ENCODE measurements around the gene MAB21L3.

MAB21L3 gene

DNA sequence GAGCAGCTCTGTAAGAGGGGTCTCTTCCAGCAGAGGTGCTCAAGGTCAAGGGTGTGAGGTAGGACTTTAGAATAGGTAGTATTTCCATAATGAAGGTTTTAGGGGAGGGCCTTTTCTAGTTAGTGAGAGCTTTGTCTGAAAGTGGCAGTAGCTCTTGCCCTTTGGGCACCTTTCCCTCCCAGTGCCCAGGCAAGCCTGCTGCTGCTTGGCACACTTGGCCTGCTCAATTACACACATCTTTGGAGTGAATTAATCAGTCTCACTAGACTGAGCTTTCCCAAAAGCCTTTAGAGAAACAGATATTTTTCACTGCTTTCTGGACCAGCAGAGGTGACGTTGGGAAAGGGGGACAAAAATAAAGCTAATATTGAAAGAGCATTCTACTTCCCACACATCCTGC is 48.0 kb downstream of the MAB21L3 start:
- TF ChIP-seq POLR2AphosphoS5 (IDR thresholded peaks at IDR 0.05; ENCODE audit: borderline replicate concordance, low read depth, low read length), result no peak
- no peak for TF ChIP-seq FOXP2 (optimal IDR thresholded peaks at IDR 0.05; ENCODE audit: control extremely low read depth, extremely low read length, insufficient read depth)
- no peak for TF ChIP-seq EZH2 (IDR thresholded peaks at IDR 0.05)
- no peak for DNase-seq (ENCODE audit: low read depth, low spot score)
- no peak overlapping the region for H3K9ac ChIP-seq (ENCODE audit: insufficient read length)
- no peak overlapping the region for H3K4me3 ChIP-seq
- H3K36me3 ChIP-seq (ENCODE audit: insufficient read depth, low read length), result no peaks in the 10 kb centered on the region
- H3K27ac ChIP-seq, result no peak overlapping the region
- no peaks in the 10 kb centered on the region; the same call in 1 of the 2 replicates for H3K9me3 ChIP-seq (ENCODE audit: low read depth, low read length)

DNA sequence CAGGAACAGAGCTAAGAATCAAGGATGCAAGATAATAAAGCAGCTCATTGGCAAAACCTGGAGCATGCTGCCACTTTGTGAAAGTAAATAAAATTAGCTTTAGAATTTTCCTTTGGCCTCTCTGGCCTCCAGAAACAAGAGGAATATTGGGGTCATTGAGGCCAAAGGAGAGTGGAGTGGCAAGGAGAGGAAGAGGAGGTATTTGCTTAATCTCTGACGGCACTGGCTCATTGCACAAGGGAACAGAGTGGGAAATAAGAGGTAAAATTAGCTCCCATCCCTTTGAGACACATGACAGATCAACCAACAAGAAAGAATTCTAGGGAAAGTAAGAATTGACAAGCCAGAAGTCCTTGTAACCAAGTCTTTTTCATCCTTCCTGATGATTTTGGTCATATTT is 48.4 kb downstream of the MAB21L3 start:
- no peak overlapping the region for H3K27ac ChIP-seq
- H3K9ac ChIP-seq (ENCODE audit: insufficient read length), result no peak overlapping the region
- DNase-seq (ENCODE audit: low read depth, low spot score), result no peak
- H3K36me3 ChIP-seq (ENCODE audit: insufficient read depth, low read length), result no peaks in the 10 kb centered on the region
- no peak for TF ChIP-seq EZH2 (IDR thresholded peaks at IDR 0.05)
- no peak for TF ChIP-seq POLR2AphosphoS5 (IDR thresholded peaks at IDR 0.05; ENCODE audit: borderline replicate concordance, low read depth, low read length)
- no peak for TF ChIP-seq FOXP2 (optimal IDR thresholded peaks at IDR 0.05; ENCODE audit: control extremely low read depth, extremely low read length, insufficient read depth)
- H3K4me3 ChIP-seq, result no peak overlapping the region
- H3K9me3 ChIP-seq (ENCODE audit: low read depth, low read length), result no peaks in the 10 kb centered on the region; the same call in 1 of the 2 replicates

DNA sequence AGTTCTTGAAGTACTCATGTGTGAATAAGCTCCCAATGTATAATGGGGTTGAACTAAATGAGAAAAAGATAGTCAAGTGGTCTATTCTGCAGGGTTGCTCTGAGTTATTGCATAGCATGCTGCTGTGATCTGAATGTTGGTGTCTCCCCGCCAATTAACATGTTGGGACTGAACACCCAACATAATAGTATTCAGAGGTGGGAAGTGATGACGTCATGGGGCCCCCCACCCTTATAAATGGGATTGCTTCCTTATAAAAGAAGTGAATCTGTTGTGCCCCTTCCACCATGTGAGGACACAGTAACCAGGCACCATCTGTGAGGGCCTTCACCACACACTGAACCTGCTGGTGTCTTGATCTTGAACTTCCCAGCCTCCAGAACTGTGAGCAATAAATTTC is 50.2 kb downstream of the MAB21L3 start:
- no peaks in the 10 kb centered on the region; the same call in 1 of the 2 replicates for H3K9me3 ChIP-seq (ENCODE audit: low read depth, low read length)
- no peak overlapping the region for H3K27ac ChIP-seq
- no peak overlapping the region for H3K9ac ChIP-seq (ENCODE audit: insufficient read length)
- TF ChIP-seq EZH2 (IDR thresholded peaks at IDR 0.05), result no peak
- no peak for TF ChIP-seq POLR2AphosphoS5 (IDR thresholded peaks at IDR 0.05; ENCODE audit: borderline replicate concordance, low read depth, low read length)
- H3K4me3 ChIP-seq, result no peak overlapping the region
- DNase-seq (ENCODE audit: low read depth, low spot score), result no peak
- H3K36me3 ChIP-seq (ENCODE audit: insufficient read depth, low read length), result no peaks in the 10 kb centered on the region

DNA sequence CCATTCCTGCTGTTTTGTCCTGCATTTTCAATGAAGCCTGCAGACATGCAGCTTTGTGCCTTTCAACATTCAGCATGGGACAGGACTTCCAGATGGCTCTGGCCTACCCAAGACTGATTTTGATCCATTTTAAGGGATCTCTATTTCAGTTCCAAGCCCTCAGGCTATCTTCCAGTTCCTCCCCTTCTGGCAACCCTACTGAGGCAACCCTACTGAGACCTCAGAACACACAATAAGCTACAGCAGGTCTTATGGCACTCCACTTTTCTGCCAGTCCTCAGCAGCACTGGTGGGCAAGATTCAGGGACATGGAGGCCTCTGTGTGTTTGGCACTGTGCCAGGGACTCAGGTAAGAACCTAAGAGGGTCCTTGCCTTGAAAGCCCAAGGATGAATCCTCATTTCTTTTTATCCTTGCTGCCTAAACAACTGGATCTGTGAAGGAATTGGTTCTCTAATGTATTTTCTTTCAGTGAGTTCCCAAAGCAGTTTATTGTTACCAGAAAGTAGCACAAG is 50.7 kb downstream of the MAB21L3 start:
- TF ChIP-seq EZH2 (IDR thresholded peaks at IDR 0.05), result no peak
- no peak for TF ChIP-seq POLR2AphosphoS5 (IDR thresholded peaks at IDR 0.05; ENCODE audit: borderline replicate concordance, low read depth, low read length)
- TF ChIP-seq FOXP2 (optimal IDR thresholded peaks at IDR 0.05; ENCODE audit: control extremely low read depth, extremely low read length, insufficient read depth), result no peak
- no peak overlapping the region for H3K9ac ChIP-seq (ENCODE audit: insufficient read length)
- no peak overlapping the region for H3K27ac ChIP-seq
- no peak for DNase-seq (ENCODE audit: low read depth, low spot score)
- no peaks in the 10 kb centered on the region for H3K36me3 ChIP-seq (ENCODE audit: insufficient read depth, low read length)
- H3K4me3 ChIP-seq, result no peak overlapping the region
- H3K9me3 ChIP-seq (ENCODE audit: low read depth, low read length), result no peaks in the 10 kb centered on the region; the same call in 1 of the 2 replicates

DNA sequence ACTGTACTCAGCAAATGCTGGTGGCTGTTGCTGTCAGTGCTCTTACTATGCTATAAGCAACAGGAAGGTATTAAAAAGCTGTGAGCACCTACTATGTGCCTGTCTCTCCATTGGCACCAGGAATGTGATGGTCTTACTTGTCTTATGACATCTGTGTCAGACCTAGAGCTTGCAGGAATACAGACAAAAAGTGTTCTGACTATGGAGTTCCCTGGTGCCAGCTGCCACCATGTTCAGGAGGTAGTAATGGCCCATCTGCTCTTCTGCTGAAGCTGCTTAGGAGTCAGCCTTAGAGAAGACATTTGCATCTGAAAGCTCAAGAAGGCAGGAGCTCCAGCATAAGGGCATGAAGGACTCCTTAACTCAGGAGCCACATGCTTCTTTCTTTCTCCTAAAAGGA is 52.3 kb downstream of the MAB21L3 start:
- H3K36me3 ChIP-seq (ENCODE audit: insufficient read depth, low read length), result no peaks in the 10 kb centered on the region
- peak overlapping the region; percentile 64; the same call in 1 of the 2 replicates for H3K27ac ChIP-seq
- no peak for DNase-seq (ENCODE audit: low read depth, low spot score)
- H3K4me3 ChIP-seq, result no peak overlapping the region
- H3K9me3 ChIP-seq (ENCODE audit: low read depth, low read length), result no peaks in the 10 kb centered on the region
- TF ChIP-seq FOXP2 (optimal IDR thresholded peaks at IDR 0.05; ENCODE audit: control extremely low read depth, extremely low read length, insufficient read depth), result no peak
- no peak for TF ChIP-seq EZH2 (IDR thresholded peaks at IDR 0.05)
- no peak for TF ChIP-seq POLR2AphosphoS5 (IDR thresholded peaks at IDR 0.05; ENCODE audit: borderline replicate concordance, low read depth, low read length)
- no peak overlapping the region for H3K9ac ChIP-seq (ENCODE audit: insufficient read length)

DNA sequence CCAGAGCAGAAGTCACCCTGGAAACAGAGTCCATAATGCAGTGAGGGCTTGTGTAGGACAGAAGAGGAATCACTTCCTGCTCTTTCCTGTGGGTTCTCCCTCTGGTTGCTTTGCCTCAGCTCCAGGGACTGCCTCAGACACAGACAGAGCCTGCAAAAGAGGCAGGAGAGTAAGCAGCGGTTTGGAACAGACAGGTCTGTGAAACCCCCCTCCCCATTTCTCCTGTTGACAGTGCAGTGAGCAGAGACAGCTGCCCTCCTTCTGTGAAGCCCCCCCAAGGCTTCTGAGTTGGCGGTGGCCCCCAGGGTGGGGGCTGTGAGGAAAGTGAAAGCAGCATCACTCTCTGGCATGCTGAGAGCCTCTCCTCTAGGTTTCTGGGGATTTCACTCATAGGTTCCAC is 53.0 kb downstream of the MAB21L3 start:
- Histone ChIP-seq H3K9me3 (ENCODE audit: low read depth, low read length) (no peaks in the 10 kb centered on the region), H3K9ac (ENCODE audit: insufficient read length) (no peak overlapping the region), H3K27ac (peak overlapping the region; percentile 64; the same call in 1 of the 2 replicates), H3K36me3 (ENCODE audit: insufficient read depth, low read length) (no peaks in the 10 kb centered on the region), H3K4me3 (no peak overlapping the region)
- TF ChIP-seq POLR2AphosphoS5 (IDR thresholded peaks at IDR 0.05; ENCODE audit: borderline replicate concordance, low read depth, low read length) (no peak), EZH2 (IDR thresholded peaks at IDR 0.05) (no peak), FOXP2 (optimal IDR thresholded peaks at IDR 0.05; ENCODE audit: control extremely low read depth, extremely low read length, insufficient read depth) (no peak)
- DNase-seq (ENCODE audit: low read depth, low spot score), result no peak

DNA sequence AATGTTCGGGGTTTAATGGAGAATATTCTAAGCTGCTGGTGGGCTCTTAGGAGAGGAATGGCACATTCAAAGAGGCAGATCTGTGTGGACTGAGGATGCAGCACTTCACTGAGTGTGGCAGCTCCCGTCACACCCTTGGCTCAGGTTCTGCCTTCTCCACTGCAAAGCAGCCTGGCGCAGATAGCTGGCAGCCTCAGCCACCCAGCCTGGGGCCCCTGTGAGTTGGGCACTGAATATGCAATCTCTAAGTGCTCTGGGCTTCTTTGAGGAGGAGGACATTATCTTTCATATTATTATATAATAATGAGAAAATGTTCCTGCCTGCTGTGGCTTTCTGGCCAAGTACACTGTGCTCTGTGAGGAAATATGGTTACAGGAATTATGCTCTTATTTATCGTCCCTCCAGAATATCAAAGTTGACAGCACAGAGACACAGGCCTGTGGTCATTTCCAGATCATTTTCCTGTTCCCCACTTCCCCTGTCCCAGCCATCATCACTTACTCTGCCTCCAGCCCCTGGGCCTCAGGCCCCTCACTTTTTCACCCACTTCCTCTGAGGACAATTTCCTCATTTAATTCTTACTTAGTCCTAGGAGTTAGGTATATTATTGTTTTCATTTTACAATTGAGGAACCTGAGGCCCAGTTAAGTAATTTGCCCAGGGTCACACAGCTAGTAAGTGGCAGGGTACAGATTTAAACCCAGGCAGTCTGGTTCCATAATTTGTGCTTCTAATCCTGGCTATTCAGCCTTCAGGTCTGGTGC is 53.6 kb downstream of the MAB21L3 start:
- TF ChIP-seq POLR2AphosphoS5 (IDR thresholded peaks at IDR 0.05; ENCODE audit: borderline replicate concordance, low read depth, low read length) (no peak), FOXP2 (optimal IDR thresholded peaks at IDR 0.05; ENCODE audit: control extremely low read depth, extremely low read length, insufficient read depth) (no peak), EZH2 (IDR thresholded peaks at IDR 0.05) (no peak)
- H3K9ac ChIP-seq (ENCODE audit: insufficient read length), result no peak overlapping the region

DNA sequence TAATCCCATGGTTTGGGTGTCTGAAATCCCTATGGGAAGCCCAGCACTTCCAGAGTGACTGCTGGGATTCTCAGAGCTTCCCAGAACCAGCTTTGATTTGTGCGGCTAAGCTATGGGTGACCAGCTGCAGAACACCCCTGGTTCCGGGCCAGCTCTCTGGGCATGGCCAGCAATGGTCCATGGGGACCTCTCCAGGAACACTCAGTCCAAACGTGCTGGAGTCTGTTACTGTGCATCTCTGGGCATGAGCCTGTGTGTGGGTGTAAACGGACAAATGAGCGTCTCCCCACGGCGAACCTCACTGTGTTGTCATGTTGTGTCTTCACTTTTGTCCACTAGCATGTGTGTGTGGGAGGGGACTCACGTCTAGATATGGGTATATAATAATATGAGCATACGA is 54.4 kb downstream of the MAB21L3 start:
- H3K9ac ChIP-seq (ENCODE audit: insufficient read length), result no peak overlapping the region
- H3K36me3 ChIP-seq (ENCODE audit: insufficient read depth, low read length), result no peaks in the 10 kb centered on the region
- DNase-seq (ENCODE audit: low read depth, low spot score), result no peak
- no peaks in the 10 kb centered on the region for H3K9me3 ChIP-seq (ENCODE audit: low read depth, low read length)
- no peak for TF ChIP-seq EZH2 (IDR thresholded peaks at IDR 0.05)
- TF ChIP-seq FOXP2 (optimal IDR thresholded peaks at IDR 0.05; ENCODE audit: control extremely low read depth, extremely low read length, insufficient read depth), result no peak
- no peak for TF ChIP-seq POLR2AphosphoS5 (IDR thresholded peaks at IDR 0.05; ENCODE audit: borderline replicate concordance, low read depth, low read length)
- H3K27ac ChIP-seq, result no peak overlapping the region
- no peak overlapping the region for H3K4me3 ChIP-seq

More for the DNA sequence above, 53.6 kb downstream of the MAB21L3 start:
- H3K9me3 ChIP-seq (ENCODE audit: low read depth, low read length), result no peaks in the 10 kb centered on the region
- no peak for DNase-seq (ENCODE audit: low read depth, low spot score)
- peak overlapping the region; percentile 2; the same call in 1 of the 2 replicates for H3K27ac ChIP-seq
- H3K36me3 ChIP-seq (ENCODE audit: insufficient read depth, low read length), result no peaks in the 10 kb centered on the region
- H3K4me3 ChIP-seq, result no peak overlapping the region
